ENCODE results near the gene VDAC2.

VDAC2 gene

GRCh38 chr10:75245354-75246250 lies 35.0 kb downstream of the VDAC2 start:
- TF ChIP-seq CTCF (IDR thresholded peaks at IDR 0.05): no peak

- TF ChIP-seq CTCF (IDR thresholded peaks at IDR 0.05): no peak
Measured at GRCh38 chr10:75246506-75246905, 35.9 kb downstream of the VDAC2 start.

- no peak for TF ChIP-seq CTCF (IDR thresholded peaks at IDR 0.05)
Measured at GRCh38 chr10:75247797-75248196, 37.2 kb downstream of the VDAC2 start.

- TF ChIP-seq CTCF (IDR thresholded peaks at IDR 0.05): no peak
Measured at GRCh38 chr10:75250934-75251333, 40.3 kb downstream of the VDAC2 start.

- TF ChIP-seq CTCF (IDR thresholded peaks at IDR 0.05): no peak
Measured at GRCh38 chr10:75253281-75254220, 43.0 kb downstream of the VDAC2 start.

GRCh38 chr10:75254739-75255138 lies 44.1 kb downstream of the VDAC2 start:
- no peak for TF ChIP-seq CTCF (IDR thresholded peaks at IDR 0.05)

- TF ChIP-seq CTCF (IDR thresholded peaks at IDR 0.05): no peak
Measured at GRCh38 chr10:75260990-75261389, 50.4 kb downstream of the VDAC2 start.
